ENCODE data around the gene BZW2.

The BZW2 gene

GRCh38 chr7:16724344-16724743 lies 78.4 kb downstream of the BZW2 start:
- H3K4me3 ChIP-seq (replicated peaks; ENCODE audit: low read depth, low read length): no peak overlapping the region
- no peak for DNase-seq (ENCODE audit: low read depth)
- no peak for TF ChIP-seq CTCF (IDR thresholded peaks at IDR 0.05; ENCODE audit: low read length, missing control alignments)

GRCh38 chr7:16726189-16726588 lies 80.2 kb downstream of the BZW2 start:
- no peak overlapping the region for H3K4me3 ChIP-seq (replicated peaks; ENCODE audit: low read depth, low read length)
- no peak for TF ChIP-seq CTCF (IDR thresholded peaks at IDR 0.05; ENCODE audit: low read length, missing control alignments)
- no peak for DNase-seq (ENCODE audit: low read depth)

- TF ChIP-seq CTCF (IDR thresholded peaks at IDR 0.05; ENCODE audit: low read length, missing control alignments): no peak
- DNase-seq (ENCODE audit: low read depth): no peak
- H3K4me3 ChIP-seq (replicated peaks; ENCODE audit: low read depth, low read length): no peak overlapping the region
Observed at GRCh38 chr7:16727736-16728135, 81.8 kb downstream of the BZW2 start.

DNA sequence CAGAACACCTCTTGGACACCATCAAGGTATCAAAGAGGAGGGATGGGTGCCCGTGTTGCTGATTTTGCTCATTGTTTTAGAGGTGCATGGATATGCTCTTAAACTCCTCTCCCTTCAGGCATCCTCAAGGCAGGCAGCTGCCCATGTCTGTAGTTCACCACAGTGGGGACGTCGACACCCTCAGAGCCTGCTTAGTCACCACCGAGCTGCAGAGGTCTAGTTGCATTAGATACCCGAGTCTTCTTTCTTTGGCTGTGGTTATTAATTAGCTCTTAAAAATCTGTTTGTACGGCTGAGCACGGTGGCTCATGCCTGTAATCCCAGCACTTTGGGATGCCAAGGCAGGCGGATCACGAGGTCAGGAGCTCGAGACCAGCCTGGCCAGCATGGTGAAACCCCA lies 82.8 kb downstream of the BZW2 start:
- no peak for DNase-seq (ENCODE audit: low read depth)
- no peak overlapping the region for H3K4me3 ChIP-seq (replicated peaks; ENCODE audit: low read depth, low read length)
- TF ChIP-seq CTCF (IDR thresholded peaks at IDR 0.05; ENCODE audit: low read length, missing control alignments): no peak

DNA sequence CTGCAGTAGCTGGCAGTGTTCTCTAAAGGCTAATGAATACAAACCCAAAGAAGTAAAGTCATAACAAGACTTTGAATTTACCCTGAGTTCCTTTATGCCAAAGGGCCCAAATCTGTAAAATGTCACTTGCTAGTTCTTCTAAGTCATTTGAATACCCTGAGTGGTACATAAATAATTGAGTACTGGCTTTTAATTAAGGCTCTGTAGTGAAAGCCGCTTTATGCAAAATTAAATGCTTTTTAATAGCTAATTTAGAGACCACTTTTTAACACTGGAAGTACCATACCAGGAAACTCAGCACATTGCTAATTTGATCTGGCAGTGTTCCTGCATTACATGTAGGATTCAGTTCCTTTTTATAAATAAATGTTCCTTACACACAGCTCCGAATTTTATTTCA lies 83.6 kb downstream of the BZW2 start:
- no peak overlapping the region for H3K4me3 ChIP-seq (replicated peaks; ENCODE audit: low read depth, low read length)
- no peak for TF ChIP-seq CTCF (IDR thresholded peaks at IDR 0.05; ENCODE audit: low read length, missing control alignments)
- DNase-seq (ENCODE audit: low read depth): no peak

- TF ChIP-seq CTCF (IDR thresholded peaks at IDR 0.05; ENCODE audit: low read length, missing control alignments): no peak
- no peak for DNase-seq (ENCODE audit: low read depth)
- H3K4me3 ChIP-seq (replicated peaks; ENCODE audit: low read depth, low read length): no peak overlapping the region
Observed at GRCh38 chr7:16730937-16731336, 85.0 kb downstream of the BZW2 start.

- no peak overlapping the region for H3K4me3 ChIP-seq (replicated peaks; ENCODE audit: low read depth, low read length)
- no peak for DNase-seq (ENCODE audit: low read depth)
- no peak for TF ChIP-seq CTCF (IDR thresholded peaks at IDR 0.05; ENCODE audit: low read length, missing control alignments)
Observed at GRCh38 chr7:16732828-16733227, 86.8 kb downstream of the BZW2 start.

Measured in fibroblast of pulmonary artery (primary cell).